H9 (cell line): Measurements from ENCODE around the gene MMP24OS. TPM values are rescaled to one million over a fixed set of nuclear protein-coding genes. Genes with fewer than 3 reads are reported as not detected.
A peak's percentile ranks its signal among the peaks of the same experiment; 100 is the strongest.

Experiments
- DNase-seq: peaks from one replicate; pipeline ENCODE4 v3.0.0-alpha.2; 2017
- H2AFZ ChIP-seq: one replicate; pipeline ENCODE4 v1.6.1; 2013; ENCODE audit warnings: mild to moderate bottlenecking, low read length, control low read depth, moderate library complexity
- H2AK5ac ChIP-seq: 2 replicates; pipeline ENCODE4 v1.6.1; 2013; ENCODE audit warnings: low read length, control low read depth, mixed read lengths; ENCODE audit not compliant: insufficient read length
- H2BK120ac ChIP-seq: one replicate; pipeline ENCODE4 v1.6.1; 2013; ENCODE audit warnings: low read depth, mild to moderate bottlenecking, low read length, control low read depth, inconsistent platforms; ENCODE audit not compliant: poor library complexity, severe bottlenecking
- H2BK12ac ChIP-seq: 2 replicates; pipeline ENCODE4 v1.6.1; 2013; ENCODE audit warnings: low read length, control low read depth, mixed read lengths, low read depth; ENCODE audit not compliant: insufficient read length
- H2BK15ac ChIP-seq: 2 replicates; pipeline ENCODE4 v1.6.1; 2013; ENCODE audit warnings: low read depth, low read length, control low read depth
- H2BK20ac ChIP-seq: one replicate; pipeline ENCODE4 v1.6.1; 2013; ENCODE audit warnings: low read depth, mild to moderate bottlenecking, low read length, control low read depth, inconsistent platforms; ENCODE audit not compliant: poor library complexity, severe bottlenecking
- H2BK5ac ChIP-seq: 2 replicates; pipeline ENCODE4 v1.6.1; 2013; ENCODE audit warnings: low read length, control low read depth, mixed read lengths; ENCODE audit not compliant: insufficient read length
- H3K14ac ChIP-seq: 2 replicates; pipeline ENCODE4 v1.6.1; 2013; ENCODE audit warnings: low read length, control low read depth; ENCODE audit not compliant: insufficient read depth
- H3K18ac ChIP-seq: 2 replicates; pipeline ENCODE4 v1.6.1; 2013; ENCODE audit warnings: low read depth, mild to moderate bottlenecking, mixed read lengths, low read length, control low read depth; ENCODE audit not compliant: insufficient read length
- H3K23ac ChIP-seq: 2 replicates; pipeline ENCODE4 v1.6.1; 2013; ENCODE audit warnings: low read length, control low read depth, mixed read lengths, low read depth; ENCODE audit not compliant: insufficient read length
- H3K23me2 ChIP-seq: 2 replicates; pipeline ENCODE4 v1.6.1; 2013; ENCODE audit warnings: low read depth, mild to moderate bottlenecking, mixed read lengths, low read length, control low read depth; ENCODE audit not compliant: insufficient read length, poor library complexity, severe bottlenecking
- H3K27ac ChIP-seq: 2 replicates; pipeline ENCODE4 v1.5.1; 2013; ENCODE audit warnings: low read length, control low read depth, mixed read lengths, low read depth; ENCODE audit not compliant: insufficient read length
- H3K27me3 ChIP-seq: 2 replicates; pipeline ENCODE4 v1.6.1; 2013; ENCODE audit warnings: low read length, control low read depth, inconsistent platforms; ENCODE audit not compliant: insufficient read depth
- H3K4ac ChIP-seq: 2 replicates; pipeline ENCODE4 v1.6.1; 2013; ENCODE audit warnings: low read depth, mild to moderate bottlenecking, control low read depth, inconsistent platforms, low read length, moderate library complexity
- H3K4me1 ChIP-seq: 2 replicates; pipeline ENCODE4 v1.6.1; 2013; ENCODE audit warnings: low read length, control low read depth, inconsistent platforms; ENCODE audit not compliant: insufficient read depth
- H3K4me2 ChIP-seq: 2 replicates; pipeline ENCODE4 v1.6.1; 2013; ENCODE audit warnings: low read length, control low read depth, mixed read lengths; ENCODE audit not compliant: insufficient read length, insufficient read depth
- H3K56ac ChIP-seq: 2 replicates; pipeline ENCODE4 v1.6.1; 2013; ENCODE audit warnings: low read depth, mild to moderate bottlenecking, mixed read lengths, low read length, control low read depth; ENCODE audit not compliant: insufficient read length
- H3K79me1 ChIP-seq: 2 replicates; pipeline ENCODE4 v1.6.1; 2013; ENCODE audit warnings: low read depth, mild to moderate bottlenecking, moderate library complexity, low read length, control low read depth, inconsistent platforms; ENCODE audit not compliant: insufficient read depth, poor library complexity, severe bottlenecking
- H3K79me2 ChIP-seq: 2 replicates; pipeline ENCODE4 v1.6.1; 2013; ENCODE audit warnings: low read length, control low read depth, inconsistent platforms; ENCODE audit not compliant: insufficient read depth
- H3K9ac ChIP-seq: 2 replicates; pipeline ENCODE4 v1.6.1; 2013; ENCODE audit warnings: low read length, control low read depth, mixed read lengths; ENCODE audit not compliant: insufficient read length; ENCODE audit errors: extremely low read depth
- H3K9me3 ChIP-seq: one replicate; pipeline ENCODE4 v1.6.1; 2013; ENCODE audit warnings: low read depth, low read length, inconsistent platforms; ENCODE audit not compliant: control insufficient read depth
- H3T11ph ChIP-seq: one replicate; pipeline ENCODE4 v1.6.1; 2013; ENCODE audit warnings: mild to moderate bottlenecking, low read length, control low read depth, inconsistent platforms
- H4K20me1 ChIP-seq: one replicate; pipeline ENCODE4 v1.6.1; 2013; ENCODE audit not compliant: control insufficient read depth, insufficient read length, insufficient read depth
- H4K5ac ChIP-seq: 2 replicates; pipeline ENCODE4 v1.6.1; 2013; ENCODE audit warnings: low read depth, mild to moderate bottlenecking, mixed read lengths, low read length, control low read depth; ENCODE audit not compliant: insufficient read length
- H4K8ac ChIP-seq: replicated peaks from 2 replicates; pipeline ENCODE4 v1.6.1; 2013; ENCODE audit warnings: low read length, control low read depth, mixed read lengths, low read depth; ENCODE audit not compliant: insufficient read length
- H4K91ac ChIP-seq: 2 replicates; pipeline ENCODE4 v1.6.1; 2013; ENCODE audit warnings: low read depth, mild to moderate bottlenecking, moderate library complexity, mixed read lengths, low read length, control low read depth; ENCODE audit not compliant: insufficient read length
- H3K27ac Mint-ChIP-seq, 3 experiments: 2 replicates in 2 of 3; 3 replicates in 1 of 3; pipeline ENCODE4 v1.8.0; 2020 to 2021; ENCODE audit warnings: mixed read lengths in 3 of 3, mild to moderate bottlenecking in 1 of 3, moderate library complexity in 1 of 3
- H3K27me3 Mint-ChIP-seq: 2 replicates; pipeline ENCODE4 v1.8.0; 2021; ENCODE audit warnings: low read depth, mild to moderate bottlenecking, moderate library complexity, mixed read lengths
- H3K36me3 Mint-ChIP-seq, 3 experiments: 2 replicates in 2 of 3; 3 replicates in 1 of 3; pipeline ENCODE4 v1.8.0; 2020 to 2021; ENCODE audit warnings: low read depth in 3 of 3, mixed read lengths in 3 of 3; ENCODE audit not compliant: insufficient read depth in 1 of 3
- H3K4me1 Mint-ChIP-seq, 2 experiments: 2 replicates each; pipeline ENCODE4 v1.8.0; 2020; ENCODE audit warnings: mixed read lengths in 2 of 2
- H3K4me3 Mint-ChIP-seq, 2 experiments: 2 replicates in 1 of 2; 3 replicates in 1 of 2; pipeline ENCODE4 v1.8.0; 2020 to 2021; ENCODE audit warnings: mild to moderate bottlenecking in 2 of 2, mixed read lengths in 2 of 2, moderate library complexity in 1 of 2
- H3K9me3 Mint-ChIP-seq, 2 experiments: 2 replicates in 1 of 2; 3 replicates in 1 of 2; pipeline ENCODE4 v1.8.0; 2020; ENCODE audit warnings: mild to moderate bottlenecking in 2 of 2, mixed read lengths in 2 of 2, moderate library complexity in 1 of 2
- CTCF ChIP-seq: fragments of 200-600 bp; sonication (generic); conservative IDR thresholded peaks from 3 replicates; pipeline ENCODE4 v1.8.0; 2021; ENCODE audit warnings: antibody characterized with exemption, mild to moderate bottlenecking
- WGBS: extraction: QIAGEN DNeasy Blood & Tissue Kit; methylation state at CpG from one replicate; pipeline ENCODE4 v1.1.7; 2013; ENCODE audit warnings: missing lambda C conversion rate, low lambda C conversion rate, mixed read lengths; ENCODE audit not compliant: insufficient read length; ENCODE audit errors: extremely low coverage; 5-methylcytosine and 5-hydroxymethylcytosine counted together
- total RNA-seq: library from RNA; stranded (reverse); gene quantifications from 2 replicates; pipeline ENCODE4 v1.2.1, GENCODE V29; 2021

The MMP24OS gene
- total RNA-seq, 1 experiment from 2014 or later = 43.8 TPM

- Histone ChIP-seq H3K23me2 (peaks cover 4% of the 10 kb centered on the region), H2BK5ac (no peak within 1 kb of the TSS), H4K8ac (no peak within 1 kb of the TSS), H3K27me3 (no peaks in the 10 kb centered on the region), H3K79me2 (peaks cover 11% of the 10 kb centered on the region), H2BK15ac (no peak within 1 kb of the TSS), H3K4ac (no peak within 1 kb of the TSS), H3K18ac (peak within 1 kb of the TSS; percentile 66), H3K27ac (no peak within 1 kb of the TSS), H3K4me1 (peaks cover 7% of the 10 kb centered on the region), H3K23ac (no peak within 1 kb of the TSS), H4K5ac (no peak within 1 kb of the TSS), H2AK5ac (no peak within 1 kb of the TSS), H3K56ac (no peak within 1 kb of the TSS), H3T11ph (no peak within 1 kb of the TSS), H3K79me1 (no peaks in the 10 kb centered on the region), H2BK120ac (no peak within 1 kb of the TSS), H2BK12ac (no peak within 1 kb of the TSS), H3K9ac (peak within 1 kb of the TSS; percentile 83), H3K9me3 (no peaks in the 10 kb centered on the region), H3K4me2 (peak within 1 kb of the TSS; percentile 93), H2BK20ac (no peak within 1 kb of the TSS), H4K91ac (no peak within 1 kb of the TSS), H2AFZ (peak within 1 kb of the TSS; percentile 53), H4K20me1 (no peaks in the 10 kb centered on the region), H3K14ac (peak within 1 kb of the TSS; percentile 83)
- Mint-ChIP-seq H3K27me3 (no peaks in the 10 kb centered on the region; the same call in 1 of the 2 replicates), H3K4me1 (peaks cover 18 to 20% of the 10 kb centered on the region in 2 experiments), H3K4me3 (peak within 1 kb of the TSS; percentile 88 to 96), H3K9me3 (no peaks in the 10 kb centered on the region), H3K27ac (peak within 1 kb of the TSS; percentile 87 to 93 (median 91)), H3K36me3 (peaks cover 15 to 39% (median 39%) of the 10 kb centered on the region in 3 experiments)
- DNase-seq = peak; percentile 88
- WGBS = no CpG with 5 or more reads among the region's 61 CpGs
- TF ChIP-seq CTCF = no peak
These were observed 6.5 kb upstream of the MMP24OS start, which contains the start of gene EIF6 for GRCh38 chr20:35284267-35284991. TSS of gene EIF6 (minus strand) at chr20:35284772. CDS start at chr20:35284487, 285 bp downstream.
